OCI-M2 (cell line): ENCODE data around the gene MAGIX.

ENCODE experiments used
- DNase-seq: peaks from one replicate; lab custom pipeline; 2025; ENCODE audit not compliant: unreplicated experiment; lab: John Stamatoyannopoulos, UW

The MAGIX gene

DNA sequence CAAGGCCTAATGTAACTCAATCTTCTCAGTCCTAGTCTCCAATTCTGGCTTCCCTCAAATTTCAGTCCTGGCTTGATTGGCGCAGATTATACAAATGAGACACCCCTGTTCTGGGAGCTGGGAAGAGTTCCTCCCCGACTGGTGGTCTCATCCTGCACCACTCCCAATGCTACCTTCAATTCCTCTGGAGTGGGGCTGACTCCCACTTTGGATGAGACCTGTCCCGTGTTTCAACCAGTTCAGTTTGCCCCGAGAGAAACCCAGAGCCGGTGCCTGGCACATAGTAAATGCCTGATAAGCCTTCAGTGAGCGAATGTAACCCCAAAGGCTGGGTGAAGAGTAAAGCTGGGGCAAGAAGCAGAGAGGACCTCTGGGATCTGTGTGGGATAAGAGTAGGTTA lies 41.5 kb downstream of the MAGIX start:
- DNase-seq: no peak

GRCh38 chrX:49204709-49205108 lies 42.2 kb downstream of the MAGIX start:
- no peak for DNase-seq

DNA sequence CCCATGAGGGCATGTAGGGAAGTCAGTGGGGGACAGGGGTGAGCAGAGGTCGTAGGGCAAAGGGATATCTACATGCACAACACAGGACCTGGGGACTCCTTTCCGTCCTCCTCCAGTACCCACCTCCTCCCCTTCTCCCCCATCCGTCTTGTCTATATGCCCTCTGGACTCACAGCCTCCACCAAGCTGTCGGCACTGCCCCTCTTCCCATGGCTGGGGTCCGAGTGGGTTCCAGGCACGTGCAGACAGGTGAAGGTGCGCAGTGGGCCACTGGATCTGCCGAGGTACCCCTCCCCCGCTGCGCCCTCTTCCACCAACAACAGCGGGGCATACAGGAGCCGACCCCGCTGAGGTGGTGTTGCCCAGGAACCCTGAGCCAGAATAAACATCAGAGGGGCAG lies 42.9 kb downstream of the MAGIX start:
- no peak for DNase-seq

DNA sequence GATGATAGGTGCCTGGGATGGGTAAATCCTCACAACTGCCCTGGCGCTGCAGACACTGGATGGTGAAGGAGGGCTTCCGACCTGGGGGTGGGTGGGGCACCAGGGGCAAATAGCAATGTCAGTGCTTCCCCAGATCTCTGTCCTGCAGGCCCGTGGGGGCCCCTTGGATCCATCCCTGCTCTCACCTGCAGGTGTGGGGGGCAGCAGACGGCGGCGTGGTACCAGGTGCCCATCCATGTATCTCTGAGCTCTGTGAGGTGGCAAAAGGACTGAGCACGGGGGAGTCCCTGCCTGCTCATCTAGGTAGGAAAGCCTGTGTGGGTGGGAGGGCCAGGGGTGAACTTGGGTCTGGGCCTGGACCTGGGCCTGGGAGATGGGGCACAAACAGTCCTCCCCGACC lies 44.0 kb downstream of the MAGIX start:
- DNase-seq: no peak

GRCh38 chrX:49208399-49208798 lies 45.8 kb downstream of the MAGIX start:
- no peak for DNase-seq

- DNase-seq: no peak
These were observed 47.1 kb downstream of the MAGIX start for GRCh38 chrX:49209434-49210251.

DNA sequence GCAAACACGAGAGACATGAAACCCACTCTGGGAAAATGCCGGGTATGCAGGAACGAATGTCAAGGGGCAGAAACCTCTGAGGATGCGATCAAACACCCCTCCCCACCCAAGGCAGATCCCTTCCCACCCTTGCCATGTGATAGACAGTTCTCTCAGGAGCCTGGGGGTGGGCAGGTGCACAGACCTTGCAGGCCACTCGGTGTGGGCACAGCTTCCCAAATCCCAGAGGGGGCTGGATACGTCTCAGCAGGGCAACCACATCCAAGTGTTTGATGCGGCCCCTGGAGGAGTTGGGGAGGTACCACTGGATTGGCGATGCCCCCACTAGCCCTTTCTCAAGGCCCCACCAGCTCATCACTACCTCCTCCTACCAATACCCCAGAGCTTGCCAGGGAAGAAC lies 47.8 kb downstream of the MAGIX start:
- DNase-seq: no peak

DNA sequence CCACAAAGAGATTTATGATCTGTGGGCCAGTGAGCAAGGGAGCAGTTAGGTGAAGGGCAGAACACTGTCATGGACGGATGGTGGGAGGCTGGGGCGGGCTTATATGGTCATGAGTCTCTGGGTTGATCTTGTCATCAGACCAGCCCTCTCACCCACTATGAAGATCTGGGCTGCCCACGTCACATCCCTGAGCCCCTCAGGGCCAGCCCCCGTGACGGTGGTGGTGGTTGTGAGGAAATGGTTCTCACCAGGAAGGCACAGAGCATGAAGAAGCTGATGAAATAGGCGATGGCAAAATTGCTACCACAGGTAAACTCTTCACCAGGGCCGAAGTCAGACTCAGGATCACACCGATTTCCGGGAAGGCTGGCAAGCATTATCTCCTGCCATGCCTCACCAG lies 48.5 kb downstream of the MAGIX start:
- no peak for DNase-seq

GRCh38 chrX:49212209-49212608 lies 49.7 kb downstream of the MAGIX start:
- DNase-seq: no peak

- DNase-seq: no peak
These were observed 50.3 kb downstream of the MAGIX start for GRCh38 chrX:49212861-49213260.

DNA sequence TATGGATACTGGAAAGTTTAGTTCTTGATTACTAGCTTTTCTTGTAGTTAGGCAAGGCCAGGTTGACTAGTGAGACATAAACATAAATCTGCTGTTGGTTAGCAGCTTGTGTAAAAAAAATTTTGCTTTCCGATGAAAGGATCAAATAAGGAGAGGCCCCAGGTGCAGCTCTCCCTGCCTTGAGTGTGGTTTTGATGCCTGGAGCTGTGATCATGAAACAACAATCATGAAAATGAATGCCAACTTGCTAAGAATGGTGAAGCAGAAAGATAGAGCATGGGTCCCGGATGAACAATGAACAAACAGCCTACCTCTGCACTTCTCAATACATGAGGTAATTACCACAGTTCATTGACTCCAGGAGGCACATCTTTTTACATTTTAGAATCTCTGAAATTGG lies 51.9 kb downstream of the MAGIX start:
- DNase-seq: no peak

DNA sequence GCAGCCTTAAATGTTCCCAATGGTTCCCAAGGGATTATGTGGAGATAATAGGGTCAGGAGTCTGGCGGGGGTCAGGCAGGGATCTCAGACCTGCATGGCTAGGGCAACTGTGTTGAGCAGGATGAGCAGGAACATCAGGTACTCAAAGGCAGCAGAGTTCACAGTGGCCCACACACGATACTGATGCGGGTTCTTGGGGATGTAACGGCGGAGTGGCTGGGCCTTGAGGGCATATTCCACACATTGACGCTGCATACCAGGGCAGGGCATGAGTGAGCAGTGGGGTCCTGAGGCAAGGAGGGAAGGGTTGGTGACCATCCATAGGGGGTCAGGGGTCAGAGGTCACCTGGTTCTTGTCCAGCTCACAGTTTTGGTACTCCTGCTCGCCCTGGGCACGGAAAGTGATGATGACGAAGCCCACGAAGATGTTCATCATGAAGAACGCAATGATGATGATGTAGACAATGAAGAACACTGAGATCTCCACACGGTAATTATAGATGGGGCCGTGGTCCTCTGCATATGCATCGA lies 52.5 kb downstream of the MAGIX start:
- no peak for DNase-seq
